A673 (cell line): ENCODE measurements around the gene INTS1. TPM values are rescaled to one million over a fixed set of nuclear protein-coding genes. Genes with fewer than 3 reads are reported as not detected.

Experiments used
- BruUV-seq: library from RNA; stranded (reverse); fragments of 400-500 nt; replicated peaks from 2 replicates; lab custom pipeline; 2021; lab: Mats Ljungman, UMichigan
- CTCF ChIA-PET: fragments of 300-600 bp; sonication (Branson Sonifier 250); formaldehyde crosslinking; loops from one replicate; lab custom pipeline; 2022; ENCODE audit warnings: antibody characterized with exemption; lab: Charles Lee
- POLR2A ChIA-PET: fragments of 300-600 bp; sonication (Branson Sonifier 250); formaldehyde crosslinking; loops from one replicate; lab custom pipeline; 2022; ENCODE audit warnings: antibody characterized with exemption; ENCODE audit not compliant: low non-redundant PET; lab: Charles Lee
- DNase-seq: peaks from one replicate; pipeline ENCODE4 v3.0.0-alpha.2; 2015; ENCODE audit warnings: low spot score
- H3K27ac ChIP-seq: fragments of 200-600 bp; sonication (generic); 2 replicates; pipeline ENCODE4 v1.5.1; 2016; ENCODE audit warnings: mixed run types, low read depth, mild to moderate bottlenecking, mixed read lengths, antibody characterized with exemption, low read length; ENCODE audit not compliant: poor library complexity, severe bottlenecking
- H3K27me3 ChIP-seq: fragments of 200-600 bp; sonication (generic); replicated peaks from 2 replicates; pipeline ENCODE4 v1.6.1; 2017; ENCODE audit warnings: mixed run types, low read depth, mild to moderate bottlenecking, mixed read lengths, antibody characterized with exemption, low read length; ENCODE audit not compliant: insufficient read depth, poor library complexity
- H3K36me3 ChIP-seq: fragments of 200-600 bp; sonication (generic); 2 replicates; pipeline ENCODE4 v1.6.1; 2016; ENCODE audit warnings: mixed run types, mild to moderate bottlenecking, mixed read lengths, antibody characterized with exemption, low read length; ENCODE audit not compliant: insufficient read depth, poor library complexity, severe bottlenecking
- H3K4me1 ChIP-seq: fragments of 200-600 bp; sonication (generic); 2 replicates; pipeline ENCODE4 v1.6.1; 2017; ENCODE audit warnings: mixed run types, mild to moderate bottlenecking, mixed read lengths, antibody characterized with exemption, low read length; ENCODE audit not compliant: insufficient read depth, poor library complexity, severe bottlenecking
- H3K4me3 ChIP-seq: fragments of 200-600 bp; sonication (generic); 2 replicates; pipeline ENCODE4 v1.5.1; 2016; ENCODE audit warnings: low read depth, mixed run types, mild to moderate bottlenecking, mixed read lengths, low read length; ENCODE audit not compliant: poor library complexity, severe bottlenecking
- H3K9me3 ChIP-seq: fragments of 200-600 bp; sonication (generic); 2 replicates; pipeline ENCODE4 v1.6.1; 2016; ENCODE audit warnings: mixed run types, low read depth, mild to moderate bottlenecking, mixed read lengths, antibody characterized with exemption, low read length; ENCODE audit not compliant: poor library complexity, severe bottlenecking
- EZH2 ChIP-seq: fragments of 200-600 bp; sonication (generic); IDR thresholded peaks from 2 replicates; pipeline ENCODE4 v1.6.1; 2017; ENCODE audit warnings: borderline replicate concordance, low read depth, mild to moderate bottlenecking, mixed read lengths, antibody characterized with exemption, low read length; ENCODE audit not compliant: poor library complexity, severe bottlenecking
- intact Hi-C: fragments of 100-400 bp; cut with micrococcal nuclease; formaldehyde crosslinking; loops from one replicate; pipeline ENCODE4 v1.10.0; 2022; ENCODE audit not compliant: unreplicated experiment
- total RNA-seq: library from RNA; stranded (reverse); gene quantifications from 2 replicates; pipeline ENCODE4 v1.2.3, GENCODE V29; 2021
- TF ChIP-seq, protein P1 (sequence below): fragments of 300-800, 200-600 bp; sonication (generic); conservative IDR thresholded peaks from 2 replicates; pipeline ENCODE4 v1.5.1; 2017; ENCODE audit warnings: low read depth, mild to moderate bottlenecking, antibody characterized with exemption, low read length, moderate library complexity, mixed read lengths

The INTS1 gene
- total RNA-seq, 1 experiment from 2014 or later = 129 TPM

DNA sequence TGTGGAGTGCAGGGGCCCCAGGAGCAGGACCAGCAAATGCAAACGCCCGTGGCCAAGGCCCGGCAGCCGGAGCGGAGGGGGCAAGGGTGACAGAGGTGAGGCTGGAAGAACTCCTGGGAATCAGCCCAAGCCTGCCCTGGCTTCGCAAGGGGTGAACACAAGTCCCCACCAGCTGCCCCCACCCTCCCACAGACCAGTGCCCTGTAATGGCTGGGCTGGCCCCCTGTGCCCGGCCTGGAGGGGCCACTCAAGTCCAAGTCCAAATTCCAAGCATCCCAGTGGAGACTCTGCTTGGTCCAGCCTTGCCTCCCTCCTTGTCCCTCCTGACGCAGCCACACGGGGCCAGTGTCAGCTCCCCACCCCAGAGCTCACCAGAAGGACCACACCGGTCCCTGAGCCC, 73.0 kb downstream of the INTS1 start:
- TF ChIP-seq, protein P1, sequence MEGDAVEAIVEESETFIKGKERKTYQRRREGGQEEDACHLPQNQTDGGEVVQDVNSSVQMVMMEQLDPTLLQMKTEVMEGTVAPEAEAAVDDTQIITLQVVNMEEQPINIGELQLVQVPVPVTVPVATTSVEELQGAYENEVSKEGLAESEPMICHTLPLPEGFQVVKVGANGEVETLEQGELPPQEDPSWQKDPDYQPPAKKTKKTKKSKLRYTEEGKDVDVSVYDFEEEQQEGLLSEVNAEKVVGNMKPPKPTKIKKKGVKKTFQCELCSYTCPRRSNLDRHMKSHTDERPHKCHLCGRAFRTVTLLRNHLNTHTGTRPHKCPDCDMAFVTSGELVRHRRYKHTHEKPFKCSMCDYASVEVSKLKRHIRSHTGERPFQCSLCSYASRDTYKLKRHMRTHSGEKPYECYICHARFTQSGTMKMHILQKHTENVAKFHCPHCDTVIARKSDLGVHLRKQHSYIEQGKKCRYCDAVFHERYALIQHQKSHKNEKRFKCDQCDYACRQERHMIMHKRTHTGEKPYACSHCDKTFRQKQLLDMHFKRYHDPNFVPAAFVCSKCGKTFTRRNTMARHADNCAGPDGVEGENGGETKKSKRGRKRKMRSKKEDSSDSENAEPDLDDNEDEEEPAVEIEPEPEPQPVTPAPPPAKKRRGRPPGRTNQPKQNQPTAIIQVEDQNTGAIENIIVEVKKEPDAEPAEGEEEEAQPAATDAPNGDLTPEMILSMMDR = no peak
- TF ChIP-seq EZH2 = no peak
- no peaks in the 10 kb centered on the region for H3K27me3 ChIP-seq
- BruUV-seq = no TSS peak
- H3K4me3 ChIP-seq = no peak overlapping the region
- no peaks in the 10 kb centered on the region for H3K9me3 ChIP-seq
- H3K4me1 ChIP-seq = peaks cover 13% of the 10 kb centered on the region
- DNase-seq = no peak
- H3K36me3 ChIP-seq = no peaks in the 10 kb centered on the region
- intact Hi-C loops = loop anchor here (5.0 kb wide), 2 partner anchors 204 to 439 kb away; no protein-coding TSS in a partner anchor
- POLR2A ChIA-PET = no interaction called here
- no peak overlapping the region for H3K27ac ChIP-seq
- CTCF ChIA-PET = interaction anchor here (0.6 to 0.7 kb wide), 4 partner anchors 26 to 237 kb away, joined by 3 to 6 read pairs (median 4); no protein-coding TSS in a partner anchor

DNA sequence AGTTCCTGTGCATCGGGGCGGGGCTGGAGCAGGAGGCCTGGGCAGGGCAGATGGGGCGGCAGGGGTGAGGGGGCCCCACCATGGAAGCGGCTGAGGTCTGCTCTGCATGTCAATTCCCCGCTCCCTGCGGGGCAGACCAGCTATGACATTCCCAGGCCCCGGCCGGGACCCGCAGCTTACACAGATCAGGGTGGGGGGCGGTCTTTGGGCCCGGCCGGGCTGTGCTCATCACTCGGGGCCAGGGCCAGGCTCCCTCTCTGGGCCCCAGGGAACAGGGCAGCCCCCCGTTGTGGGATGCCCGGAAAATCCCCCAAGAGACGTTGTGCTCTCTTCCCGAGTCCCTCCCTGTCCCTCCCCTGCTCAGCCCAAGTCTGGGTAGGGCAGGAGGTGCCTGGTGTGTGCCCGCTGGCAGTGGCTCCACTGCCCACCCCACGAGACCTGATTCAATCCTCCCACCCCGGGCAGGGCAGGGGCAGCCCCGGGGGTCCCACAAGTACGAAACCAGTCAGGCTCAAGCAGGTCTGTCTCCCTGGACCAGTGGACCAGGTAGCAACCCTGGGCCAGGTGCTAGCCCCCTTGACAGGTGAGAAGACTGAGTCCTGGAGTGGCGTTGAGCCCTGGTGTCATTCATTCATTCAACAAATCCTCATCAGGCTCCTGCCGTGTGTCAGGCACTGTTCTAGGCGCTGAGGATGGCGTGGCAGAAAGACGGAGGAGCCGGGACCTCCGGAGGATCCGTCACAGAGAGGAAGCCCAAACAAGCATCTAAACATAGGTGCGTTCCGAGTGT, 73.9 kb downstream of the INTS1 start:
- Histone ChIP-seq H3K36me3 (no peaks in the 10 kb centered on the region), H3K27ac (no peak overlapping the region), H3K4me3 (no peak overlapping the region), H3K4me1 (peaks cover 13% of the 10 kb centered on the region), H3K27me3 (no peaks in the 10 kb centered on the region), H3K9me3 (no peaks in the 10 kb centered on the region)
- no TSS peak for BruUV-seq
- TF ChIP-seq EZH2 = no peak
- TF ChIP-seq, protein P1 = no peak
- POLR2A ChIA-PET = no interaction called here
- no peak for DNase-seq
- CTCF ChIA-PET = interaction anchor here (0.6 kb wide), 3 partner anchors 27 to 202 kb away, joined by 3 to 6 read pairs (median 4); no protein-coding TSS in a partner anchor
- intact Hi-C loops = loop anchor here (5.0 kb wide), 2 partner anchors 203 to 438 kb away; no protein-coding TSS in a partner anchor

DNA sequence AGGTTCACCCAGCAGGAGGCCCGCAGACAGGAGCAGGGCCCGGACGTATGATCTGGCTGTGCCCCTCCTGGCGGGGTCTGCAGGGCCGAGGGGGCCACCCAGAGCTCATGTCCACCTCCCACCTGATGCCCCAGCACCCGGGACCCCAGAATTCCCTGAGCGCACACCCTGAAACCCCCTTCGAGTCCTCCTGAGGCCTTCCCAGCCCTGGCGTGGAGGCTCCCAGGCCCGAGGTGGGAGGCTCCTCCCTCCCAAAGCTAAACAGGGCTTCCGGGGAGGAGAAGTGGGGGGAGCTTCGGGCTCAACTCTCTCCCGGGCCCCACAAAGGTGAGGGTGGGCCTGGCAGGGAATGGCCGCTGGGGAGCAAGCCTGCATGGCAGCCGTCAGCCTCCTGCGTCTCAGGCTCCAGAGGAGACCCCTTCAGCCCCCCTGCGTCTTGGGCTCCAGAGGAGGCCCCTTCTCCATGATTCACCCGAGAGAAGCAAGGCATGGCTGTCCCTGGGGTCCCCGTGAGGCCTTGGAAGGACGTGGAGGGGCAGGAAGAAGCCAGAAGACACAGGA, 75.2 kb downstream of the INTS1 start:
- intact Hi-C loops = no loop called here
- Histone ChIP-seq H3K36me3 (no peaks in the 10 kb centered on the region), H3K27ac (peak overlapping the region; percentile 26), H3K4me3 (no peak overlapping the region), H3K9me3 (no peaks in the 10 kb centered on the region), H3K27me3 (no peaks in the 10 kb centered on the region), H3K4me1 (peaks cover 13% of the 10 kb centered on the region)
- no peak for TF ChIP-seq EZH2
- TF ChIP-seq, protein P1 = no peak
- peak; percentile 43 for DNase-seq
- CTCF ChIA-PET = interaction anchor here (0.6 kb wide), 1 partner anchor 9 kb away, joined by 3 read pairs; no protein-coding TSS in a partner anchor
- POLR2A ChIA-PET = no interaction called here
- no TSS peak for BruUV-seq
